GM10266 (cell line): ENCODE measurements around the gene TRAF6.

Experiments used
- DNase-seq: peaks from one replicate; pipeline ENCODE4 v3.0.0; 2012; ENCODE audit errors: extremely low spot score
- CTCF ChIP-seq: IDR thresholded peaks from 2 replicates; pipeline ENCODE4 v1.5.1; 2012; ENCODE audit warnings: mild to moderate bottlenecking, low read depth; ENCODE audit not compliant: control insufficient read depth, insufficient read depth; ENCODE audit errors: missing control alignments

TRAF6 gene

GRCh38 chr11:36451681-36452080, 58.4 kb downstream of the TRAF6 start:
- no peak for DNase-seq
- no peak for TF ChIP-seq CTCF

DNA sequence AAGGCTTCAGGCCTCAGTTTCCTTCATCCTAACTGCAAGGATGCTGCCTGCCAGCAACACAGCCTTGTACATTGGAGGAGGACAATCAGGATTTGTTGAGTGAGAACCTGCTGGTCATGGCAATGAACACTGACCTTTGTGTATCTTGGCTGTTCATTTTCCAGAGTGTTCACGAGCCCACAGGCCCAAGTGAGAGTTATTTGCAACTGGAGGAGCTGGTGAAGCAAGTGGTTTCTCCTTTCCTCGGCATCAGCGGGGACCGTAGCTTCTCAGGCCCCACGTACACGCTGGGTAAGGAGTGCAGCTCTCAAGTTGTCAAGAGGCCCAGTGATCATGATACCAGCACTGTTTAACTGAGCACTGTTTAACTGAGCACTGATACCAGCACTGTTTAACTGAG, 59.0 kb downstream of the TRAF6 start:
- DNase-seq: no peak
- no peak for TF ChIP-seq CTCF

DNA sequence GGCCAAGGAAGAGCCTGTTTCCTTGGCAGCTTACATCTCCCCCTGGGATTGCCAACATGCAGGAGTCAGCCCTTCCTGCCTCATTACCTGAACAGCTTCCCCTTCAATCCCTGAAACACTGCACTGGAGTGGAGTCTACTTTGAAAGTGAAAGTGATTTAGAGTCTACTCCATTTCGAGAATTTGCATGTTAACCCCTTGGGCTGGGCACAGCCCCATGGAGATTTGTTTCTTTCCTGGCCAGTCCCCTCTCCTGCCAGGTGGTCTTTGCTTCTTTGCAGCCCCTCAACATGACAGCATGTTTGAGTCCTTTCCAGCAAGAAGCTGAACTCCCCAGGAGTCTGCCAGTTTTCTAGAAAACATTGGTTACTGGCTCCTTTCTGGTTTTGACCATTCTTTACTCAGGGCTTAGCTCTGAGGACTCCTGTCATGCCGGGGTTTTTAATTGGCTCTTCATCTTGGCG, 59.9 kb downstream of the TRAF6 start:
- peak; percentile 37 for DNase-seq
- TF ChIP-seq CTCF: no peak

DNA sequence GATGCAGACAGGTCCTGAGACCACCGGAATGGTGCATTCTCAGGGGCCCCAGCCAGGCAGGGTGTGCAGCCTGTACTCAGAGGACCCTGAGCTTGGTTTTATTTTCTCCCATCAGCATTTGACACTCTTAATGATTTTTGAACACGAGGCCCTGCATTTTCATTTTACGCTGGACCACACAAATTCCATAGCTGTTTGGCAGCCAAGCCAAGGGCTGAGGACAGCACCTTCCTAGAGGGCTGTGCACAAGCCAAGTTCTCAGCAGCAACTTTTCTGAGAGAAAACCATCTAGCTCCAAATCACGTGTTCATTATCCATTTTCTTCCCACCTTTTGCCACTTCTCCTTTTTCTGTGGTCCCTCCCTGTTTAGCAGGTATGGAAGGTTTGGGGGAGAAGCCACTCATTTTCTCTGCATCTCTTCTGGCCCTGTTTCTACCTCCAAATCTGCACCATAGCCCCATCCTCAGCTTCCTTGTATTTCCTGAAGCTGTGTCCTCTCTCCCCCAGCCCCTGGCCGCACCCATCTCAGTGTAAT, 60.4 kb downstream of the TRAF6 start:
- no peak for TF ChIP-seq CTCF
- no peak for DNase-seq

DNA sequence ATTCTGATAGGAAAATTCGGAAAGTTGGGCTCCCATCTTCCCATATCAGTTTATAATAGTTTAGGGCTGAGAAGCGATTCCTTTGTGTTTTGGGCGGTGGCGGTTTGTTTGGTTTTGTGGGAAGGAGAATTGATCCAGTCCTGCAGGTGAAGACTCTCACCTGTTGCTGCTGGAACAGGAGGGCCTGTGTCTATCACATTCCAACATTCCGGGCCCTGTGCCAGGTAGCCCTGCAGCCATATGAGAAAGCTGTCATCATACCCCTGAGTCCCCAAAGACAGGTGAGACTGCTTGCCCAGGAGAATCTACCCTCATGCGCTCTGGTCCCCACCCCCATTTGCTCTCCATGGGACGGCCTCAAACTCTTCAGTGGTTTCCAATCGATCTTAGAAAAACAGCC, 62.1 kb downstream of the TRAF6 start:
- no peak for DNase-seq

DNA sequence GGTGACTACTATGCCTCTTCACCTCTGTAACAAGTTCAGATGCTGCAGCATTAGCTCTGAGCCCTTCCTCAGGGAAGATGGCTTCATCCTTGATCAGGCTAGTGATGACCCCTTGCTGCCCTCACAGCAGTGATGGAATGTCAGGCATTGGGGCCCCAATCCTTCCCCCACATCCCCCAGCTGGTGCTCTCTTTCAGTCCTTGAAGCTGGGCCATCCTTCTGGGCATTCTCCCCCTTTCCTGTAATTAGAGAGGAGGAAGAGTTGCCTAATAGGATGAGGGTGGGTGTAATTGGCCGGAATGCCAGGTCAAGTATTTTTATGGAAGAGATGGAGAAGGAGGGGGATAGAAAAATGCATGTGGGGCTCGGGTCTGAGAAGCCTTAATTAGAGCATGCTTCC, 62.6 kb downstream of the TRAF6 start:
- DNase-seq: no peak
- no peak for TF ChIP-seq CTCF

More for the DNA sequence above, 62.1 kb downstream of the TRAF6 start:
- TF ChIP-seq CTCF: no peak

GRCh38 chr11:36446135-36446534, 63.9 kb downstream of the TRAF6 start:
- no peak for TF ChIP-seq CTCF
- DNase-seq: no peak
